ENCODE results near the gene SLC6A19. TPM values are rescaled to one million over a fixed set of nuclear protein-coding genes. Genes with fewer than 3 reads are reported as not detected.

The SLC6A19 gene
- total RNA-seq, 6 experiments from 2014 or later, result not detected

GRCh38 chr5:1172007-1172581, 29.3 kb upstream of the SLC6A19 start:
- no peaks in the 10 kb centered on the region for H3K27me3 Mint-ChIP-seq (ENCODE audit: insufficient read depth)
- H3K4me3 Mint-ChIP-seq, result no peak overlapping the region
- H3K9me3 Mint-ChIP-seq, result no peaks in the 10 kb centered on the region; the same call in 1 of the 2 replicates
- TF ChIP-seq CTCF (IDR thresholded peaks at IDR 0.05), result no peak
- no peak overlapping the region for H3K27ac Mint-ChIP-seq
- H3K4me1 Mint-ChIP-seq (ENCODE audit: low read depth), result peaks cover 16% of the 10 kb centered on the region
- DNase-seq, result no peak
- H3K36me3 Mint-ChIP-seq (ENCODE audit: low read depth), result no peaks in the 10 kb centered on the region

DNA sequence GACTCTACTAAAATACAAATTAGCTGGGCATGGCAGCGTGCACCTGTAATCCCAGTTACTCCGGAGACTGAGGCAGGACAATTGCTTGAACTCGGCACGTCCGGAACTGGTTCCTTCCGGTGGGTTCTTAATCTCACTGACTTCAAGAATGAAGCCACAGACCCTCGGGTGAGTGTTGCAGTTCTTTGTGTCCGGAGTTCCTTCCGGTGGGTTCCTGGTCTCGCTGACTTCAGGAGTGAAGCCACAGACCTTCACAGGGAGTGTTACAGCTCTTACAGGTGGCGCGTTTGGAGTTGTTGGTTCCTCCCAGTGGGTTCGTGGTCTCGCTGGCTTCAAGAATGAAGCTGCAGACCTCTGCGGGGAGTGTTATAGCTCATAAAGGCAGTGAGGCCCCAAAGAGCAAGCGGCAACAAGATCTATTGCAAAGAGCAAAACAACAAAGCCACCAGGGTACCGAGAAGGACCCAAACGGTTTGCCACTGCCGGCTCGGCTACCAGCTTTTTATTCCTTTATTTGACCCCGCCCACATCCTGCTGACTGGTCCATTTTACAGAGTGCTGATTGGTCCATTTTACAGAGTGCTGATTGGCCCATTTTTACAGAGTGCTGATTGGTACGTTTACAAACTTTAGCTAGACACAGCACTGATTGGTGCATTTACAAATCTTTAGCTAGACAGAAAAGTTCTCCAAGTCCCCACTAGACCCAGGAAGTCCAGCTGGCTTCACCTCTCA, 28.6 kb upstream of the SLC6A19 start:
- H3K4me3 Mint-ChIP-seq, result no peak overlapping the region
- no peak for DNase-seq
- no peaks in the 10 kb centered on the region; the same call in 1 of the 2 replicates for H3K9me3 Mint-ChIP-seq
- H3K36me3 Mint-ChIP-seq (ENCODE audit: low read depth), result no peaks in the 10 kb centered on the region
- TF ChIP-seq CTCF (IDR thresholded peaks at IDR 0.05), result no peak
- H3K4me1 Mint-ChIP-seq (ENCODE audit: low read depth), result peaks cover 14% of the 10 kb centered on the region
- H3K27me3 Mint-ChIP-seq (ENCODE audit: insufficient read depth), result no peaks in the 10 kb centered on the region
- H3K27ac Mint-ChIP-seq, result no peak overlapping the region

GRCh38 chr5:1173485-1174070, 27.8 kb upstream of the SLC6A19 start:
- Mint-ChIP-seq H3K27me3 (ENCODE audit: insufficient read depth) (no peaks in the 10 kb centered on the region), H3K36me3 (ENCODE audit: low read depth) (no peaks in the 10 kb centered on the region), H3K4me1 (ENCODE audit: low read depth) (peaks cover 10% of the 10 kb centered on the region), H3K27ac (no peak overlapping the region), H3K9me3 (no peaks in the 10 kb centered on the region; the same call in 1 of the 2 replicates), H3K4me3 (no peak overlapping the region; the same call in 1 of the 2 replicates)
- no peak for TF ChIP-seq CTCF (IDR thresholded peaks at IDR 0.05)
- DNase-seq, result no peak

- peak; percentile 86 for TF ChIP-seq CTCF (IDR thresholded peaks at IDR 0.05)
- H3K4me1 Mint-ChIP-seq (ENCODE audit: low read depth), result peaks cover 10% of the 10 kb centered on the region
- peak overlapping the region; percentile 60; the same call in 1 of the 2 replicates for H3K4me3 Mint-ChIP-seq
- no peaks in the 10 kb centered on the region; the same call in 1 of the 2 replicates for H3K9me3 Mint-ChIP-seq
- no peaks in the 10 kb centered on the region for H3K36me3 Mint-ChIP-seq (ENCODE audit: low read depth)
- DNase-seq, result peak; percentile 66
- H3K27ac Mint-ChIP-seq, result peak overlapping the region; percentile 58; the same call in 1 of the 2 replicates
- 0 out of 2 replicates have a peak, but pooled peaks cover 2% of the 10 kb centered on the region for H3K27me3 Mint-ChIP-seq (ENCODE audit: insufficient read depth)
Measured at GRCh38 chr5:1174122-1174936, 27.1 kb upstream of the SLC6A19 start.

GRCh38 chr5:1175015-1175414, 26.4 kb upstream of the SLC6A19 start:
- H3K27me3 Mint-ChIP-seq (ENCODE audit: insufficient read depth), result peaks cover 5% of the 10 kb centered on the region
- H3K27ac Mint-ChIP-seq, result no peak overlapping the region
- DNase-seq, result no peak
- TF ChIP-seq CTCF (IDR thresholded peaks at IDR 0.05), result no peak
- H3K4me1 Mint-ChIP-seq (ENCODE audit: low read depth), result peaks cover 10% of the 10 kb centered on the region
- no peaks in the 10 kb centered on the region; the same call in 1 of the 2 replicates for H3K9me3 Mint-ChIP-seq
- no peaks in the 10 kb centered on the region for H3K36me3 Mint-ChIP-seq (ENCODE audit: low read depth)
- H3K4me3 Mint-ChIP-seq, result no peak overlapping the region
